Putamen (tissue), 1 donor: ENCODE measurements around the gene COX20.
A peak's percentile ranks its signal among the peaks of the same experiment; 100 is the strongest.
"Not testable (repeated sequence)": the region's sequence is repeated elsewhere in the genome, so short reads cannot be mapped to it uniquely, and the experiment has no call there.

ENCODE experiments used
- DNase-seq: peaks from one replicate; pipeline ENCODE4 v3.0.0-alpha.2; 2016; ENCODE audit warnings: low spot score

Gene COX20

GRCh38 chr1:244822878-244823277, 12.6 kb upstream of the COX20 start:
- DNase-seq, result no peak

GRCh38 chr1:244826712-244827111, 8.7 kb upstream of the COX20 start:
- DNase-seq, result no peak

GRCh38 chr1:244830639-244831038, 4.8 kb upstream of the COX20 start:
- no peak for DNase-seq

GRCh38 chr1:244833260-244833659, 2.2 kb upstream of the COX20 start:
- not testable (repeated sequence) for DNase-seq

GRCh38 chr1:244833734-244834542, 1.5 kb upstream of the COX20 start:
- peak; percentile 80 for DNase-seq

- DNase-seq, result peak; percentile 90
Observed at GRCh38 chr1:244834543-244835275, 749 bp upstream of the COX20 start.

- DNase-seq, result peak; percentile 42
Observed at GRCh38 chr1:244836135-244836521, 670 bp downstream of the COX20 start.

- no peak for DNase-seq
Observed at GRCh38 chr1:244836584-244836983, 1.1 kb downstream of the COX20 start.

GRCh38 chr1:244837597-244838258, 2.3 kb downstream of the COX20 start:
- no peak for DNase-seq

- DNase-seq, result no peak
Observed at GRCh38 chr1:244839656-244840055, 4.2 kb downstream of the COX20 start.

GRCh38 chr1:244840219-244840794, 4.8 kb downstream of the COX20 start:
- no peak for DNase-seq

- no peak for DNase-seq
Observed at GRCh38 chr1:244841273-244841927, 5.9 kb downstream of the COX20 start.

- DNase-seq, result no peak
Observed at GRCh38 chr1:244843148-244843978, 7.9 kb downstream of the COX20 start.

- DNase-seq, result no peak
Observed at GRCh38 chr1:244844155-244845121, 9.0 kb downstream of the COX20 start.

GRCh38 chr1:244846653-244847052, 11.2 kb downstream of the COX20 start:
- DNase-seq, result no peak

GRCh38 chr1:244849189-244849866, 13.9 kb downstream of the COX20 start:
- no peak for DNase-seq

- DNase-seq, result no peak
Observed at GRCh38 chr1:244850099-244850852, 14.8 kb downstream of the COX20 start.

- no peak for DNase-seq
Observed at GRCh38 chr1:244850896-244851295, 15.4 kb downstream of the COX20 start.
